ENCODE results near the gene TMEM238L.
"Not testable (repeated sequence)": the region's sequence is repeated elsewhere in the genome, so short reads cannot be mapped to it uniquely, and the experiment has no call there.

Gene TMEM238L

DNA sequence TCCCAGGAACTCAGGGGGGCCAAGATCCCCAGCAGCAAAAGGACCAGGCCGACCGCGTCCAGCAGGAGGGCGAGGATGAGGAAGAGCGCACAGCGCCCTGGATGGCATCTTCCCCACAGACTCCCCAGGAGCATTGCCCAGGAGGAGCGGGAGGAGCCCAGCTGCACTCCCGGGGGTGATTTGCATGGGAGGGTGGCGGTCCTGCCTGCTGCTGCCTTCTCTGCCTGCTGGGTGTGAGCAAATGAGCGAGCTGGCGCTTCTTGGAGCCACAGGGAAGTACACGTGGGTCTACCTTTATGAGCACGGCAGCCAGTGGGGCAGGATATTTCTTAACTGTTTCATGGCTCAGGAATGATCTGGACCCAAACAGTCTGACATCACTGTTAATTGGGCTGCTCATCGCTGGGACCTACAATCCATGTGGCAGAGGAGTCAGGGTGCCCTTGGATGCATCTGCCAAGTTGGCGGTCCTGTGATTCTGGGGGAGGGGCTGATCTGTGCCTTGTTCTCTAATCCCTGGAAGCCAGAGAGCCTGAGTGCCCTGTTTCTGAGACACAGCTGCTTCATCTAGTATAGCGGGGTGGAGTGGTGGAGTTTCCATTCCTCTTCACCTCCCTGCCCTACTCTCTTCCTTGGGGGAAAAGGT, at the start of gene TMEM238L:
Gene TMEM238L, minus strand, starts transcription at position 270 of the 646 bp plus-strand sequence. Its CDS starts 136 bp downstream, at position 134.
- H3K4me3 Mint-ChIP-seq: no peak within 1 kb of the TSS
- H3K4me1 Mint-ChIP-seq: no peaks in the 10 kb centered on the region
- peak within 1 kb of the TSS; percentile 74 to 80 for H3K27ac Mint-ChIP-seq
- H3K9me3 Mint-ChIP-seq: no peaks in the 10 kb centered on the region
- H3K27me3 Mint-ChIP-seq: no peaks in the 10 kb centered on the region
- ATAC-seq (no peak), DNase-seq (no peak)

DNA sequence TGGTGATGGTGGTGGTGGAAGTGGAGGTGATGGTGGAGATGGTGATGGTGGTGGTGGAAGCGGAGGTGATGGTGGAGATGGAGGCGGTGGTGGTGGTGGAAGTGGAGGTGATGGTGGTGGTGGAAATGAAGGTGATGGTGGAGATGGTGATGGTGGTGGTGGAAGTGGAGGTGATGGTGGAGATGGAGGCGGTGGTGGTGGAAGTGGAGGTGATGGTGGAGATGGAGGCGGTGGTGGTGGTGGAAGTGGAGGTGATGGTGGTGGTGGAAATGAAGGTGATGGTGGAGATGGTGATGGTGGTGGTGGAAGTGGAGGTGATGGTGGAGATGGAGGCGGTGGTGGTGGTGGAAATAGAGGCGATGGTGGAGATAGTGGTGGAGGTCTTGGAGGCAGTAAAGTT, 42.7 kb upstream of the TMEM238L start:
- ATAC-seq, H3K9me3 Mint-ChIP-seq, H3K27me3 Mint-ChIP-seq, DNase-seq, H3K27ac Mint-ChIP-seq, H3K4me3 Mint-ChIP-seq: not testable (repeated sequence)
- H3K4me1 Mint-ChIP-seq: peaks cover 14% of the 10 kb centered on the region

DNA sequence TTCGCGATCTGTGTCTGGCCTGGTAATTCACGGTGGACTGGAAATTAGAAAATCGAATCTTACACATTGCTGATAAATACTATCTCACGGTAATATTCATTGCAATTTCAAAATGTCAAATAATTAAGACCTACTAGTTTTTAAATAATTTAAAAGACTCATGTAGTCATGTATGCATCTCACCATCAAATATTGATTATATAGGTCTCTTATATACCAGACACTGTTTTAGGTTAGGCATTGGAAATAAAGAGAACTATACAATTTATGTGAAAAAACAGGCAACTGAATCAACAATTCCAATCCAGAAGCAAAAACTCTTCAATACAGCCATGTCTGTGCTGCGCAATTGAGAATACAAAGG, 41.5 kb upstream of the TMEM238L start:
- no peak overlapping the region for H3K27ac Mint-ChIP-seq
- H3K4me3 Mint-ChIP-seq: peak overlapping the region in 1 of 2 donors; percentile 81
- H3K9me3 Mint-ChIP-seq: no peaks in the 10 kb centered on the region
- no peak for ATAC-seq
- peaks cover 14% of the 10 kb centered on the region for H3K4me1 Mint-ChIP-seq
- peaks cover 9% of the 10 kb centered on the region for H3K27me3 Mint-ChIP-seq
- DNase-seq: no peak

GRCh38 chr17:10844621-10845387, 40.9 kb upstream of the TMEM238L start:
- no peaks in the 10 kb centered on the region for H3K9me3 Mint-ChIP-seq
- peak overlapping the region; percentile 81 to 82 for H3K4me3 Mint-ChIP-seq
- peaks cover 9% of the 10 kb centered on the region for H3K27me3 Mint-ChIP-seq
- H3K27ac Mint-ChIP-seq: no peak overlapping the region
- H3K4me1 Mint-ChIP-seq: peaks cover 14% of the 10 kb centered on the region
- ATAC-seq: peak; percentile 90
- peak; percentile 57 to 70 for DNase-seq

GRCh38 chr17:10843811-10844210, 39.9 kb upstream of the TMEM238L start:
- H3K9me3 Mint-ChIP-seq: no peaks in the 10 kb centered on the region
- DNase-seq (no peak), ATAC-seq (no peak)
- H3K27me3 Mint-ChIP-seq: peaks cover 9% of the 10 kb centered on the region
- peaks cover 14% of the 10 kb centered on the region for H3K4me1 Mint-ChIP-seq
- H3K27ac Mint-ChIP-seq: no peak overlapping the region
- H3K4me3 Mint-ChIP-seq: peak overlapping the region in 1 of 2 donors; percentile 36

DNA sequence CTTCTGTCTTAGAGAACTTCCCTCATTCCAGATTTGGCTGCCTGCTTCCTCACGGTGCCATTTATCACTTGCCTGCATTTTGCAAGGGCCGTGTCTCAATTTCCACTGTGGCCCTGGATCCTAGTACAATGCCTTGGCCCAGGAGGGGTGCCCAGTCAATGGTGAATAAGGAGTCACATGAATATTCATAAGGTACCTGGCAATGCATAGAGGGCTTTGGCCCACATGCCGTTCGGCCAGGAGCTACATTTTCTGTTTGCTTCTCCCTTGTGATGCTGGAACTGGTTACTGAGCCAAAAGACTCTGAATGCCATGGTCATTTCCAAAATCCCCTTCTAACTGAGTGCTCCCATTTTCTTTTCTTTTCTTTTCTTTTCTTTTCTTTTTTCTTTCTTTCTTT, 38.8 kb upstream of the TMEM238L start:
- Mint-ChIP-seq H3K4me3 (no peak overlapping the region), H3K27ac (peak overlapping the region in 1 of 2 donors; percentile 55), H3K9me3 (no peaks in the 10 kb centered on the region), H3K4me1 (peaks cover 14% of the 10 kb centered on the region), H3K27me3 (peaks cover 9% of the 10 kb centered on the region)
- ATAC-seq: no peak
- DNase-seq: no peak

- DNase-seq (no peak), ATAC-seq (no peak)
- no peak overlapping the region for H3K4me3 Mint-ChIP-seq
- no peaks in the 10 kb centered on the region for H3K9me3 Mint-ChIP-seq
- no peak overlapping the region for H3K27ac Mint-ChIP-seq
- H3K4me1 Mint-ChIP-seq: no peaks in the 10 kb centered on the region
- H3K27me3 Mint-ChIP-seq: peaks cover 3% of the 10 kb centered on the region
Measured at GRCh38 chr17:10838682-10839081, 34.8 kb upstream of the TMEM238L start.

GRCh38 chr17:10837921-10838320, 34.0 kb upstream of the TMEM238L start, which contains the start of gene PIRT:
PIRT (minus strand) TSS chr17:10838087; CDS start chr17:10825645, 12,442 bp downstream.
- H3K9me3 Mint-ChIP-seq: no peaks in the 10 kb centered on the region
- no peak within 1 kb of the TSS for H3K4me3 Mint-ChIP-seq
- H3K27ac Mint-ChIP-seq: no peak within 1 kb of the TSS
- ATAC-seq (no peak), DNase-seq (no peak)
- H3K4me1 Mint-ChIP-seq: no peaks in the 10 kb centered on the region
- H3K27me3 Mint-ChIP-seq: no peaks in the 10 kb centered on the region

GRCh38 chr17:10836966-10837590, 33.2 kb upstream of the TMEM238L start:
- no peaks in the 10 kb centered on the region for H3K27me3 Mint-ChIP-seq
- H3K27ac Mint-ChIP-seq: no peak overlapping the region
- no peaks in the 10 kb centered on the region for H3K4me1 Mint-ChIP-seq
- H3K9me3 Mint-ChIP-seq: no peaks in the 10 kb centered on the region
- ATAC-seq: no peak
- DNase-seq: no peak
- no peak overlapping the region for H3K4me3 Mint-ChIP-seq

- Mint-ChIP-seq H3K27ac (peak overlapping the region in 1 of 2 donors; percentile 65), H3K9me3 (no peaks in the 10 kb centered on the region)
Measured at GRCh38 chr17:10836145-10836544, 32.2 kb upstream of the TMEM238L start.

GRCh38 chr17:10831696-10832095, 27.8 kb upstream of the TMEM238L start:
- no peak for ATAC-seq
- DNase-seq: no peak
- H3K27ac Mint-ChIP-seq: no peak overlapping the region
- no peaks in the 10 kb centered on the region for H3K4me1 Mint-ChIP-seq
- no peak overlapping the region for H3K4me3 Mint-ChIP-seq
- H3K27me3 Mint-ChIP-seq: peaks cover 9% of the 10 kb centered on the region
- no peaks in the 10 kb centered on the region for H3K9me3 Mint-ChIP-seq

More at GRCh38 chr17:10836145-10836544, 32.2 kb upstream of the TMEM238L start:
- Mint-ChIP-seq H3K4me3 (no peak overlapping the region), H3K4me1 (no peaks in the 10 kb centered on the region), H3K27me3 (no peaks in the 10 kb centered on the region)
- ATAC-seq (no peak), DNase-seq (no peak)

DNA sequence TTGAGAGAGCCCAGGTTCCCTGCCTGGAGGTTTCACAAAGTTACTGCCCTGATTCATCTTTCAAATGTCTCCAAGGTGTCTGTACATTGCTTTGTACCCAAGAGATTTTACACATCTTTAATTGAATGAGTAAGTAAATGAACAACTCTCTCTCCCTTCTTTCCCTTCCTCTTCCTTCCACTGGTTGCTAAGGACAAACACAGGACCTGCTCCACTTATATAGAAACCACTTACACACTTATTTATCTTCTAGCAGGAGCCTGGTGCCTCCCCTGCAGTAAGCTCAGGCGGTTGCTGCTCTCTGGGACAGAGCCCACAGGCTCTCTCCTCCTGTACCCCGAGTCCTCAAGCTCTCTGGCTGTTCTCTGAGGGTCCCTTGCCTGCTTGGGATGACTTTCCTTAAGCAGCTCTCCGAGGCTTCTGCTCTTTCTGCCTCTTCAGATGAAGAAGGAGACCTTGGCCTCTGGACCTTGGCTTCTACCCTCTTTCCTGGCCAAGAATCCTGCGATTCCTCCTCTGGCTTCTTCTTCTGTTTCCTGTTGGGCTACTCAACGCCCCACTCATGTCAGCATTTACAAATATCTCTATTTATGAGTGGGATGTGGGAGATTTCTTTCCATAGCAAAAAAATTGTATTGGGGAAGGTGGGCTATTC, 24.1 kb upstream of the TMEM238L start:
- Mint-ChIP-seq H3K27ac (no peak overlapping the region), H3K27me3 (peaks cover 9% of the 10 kb centered on the region), H3K4me1 (no peaks in the 10 kb centered on the region), H3K9me3 (no peaks in the 10 kb centered on the region), H3K4me3 (no peak overlapping the region)
- DNase-seq (no peak), ATAC-seq (no peak)

DNA sequence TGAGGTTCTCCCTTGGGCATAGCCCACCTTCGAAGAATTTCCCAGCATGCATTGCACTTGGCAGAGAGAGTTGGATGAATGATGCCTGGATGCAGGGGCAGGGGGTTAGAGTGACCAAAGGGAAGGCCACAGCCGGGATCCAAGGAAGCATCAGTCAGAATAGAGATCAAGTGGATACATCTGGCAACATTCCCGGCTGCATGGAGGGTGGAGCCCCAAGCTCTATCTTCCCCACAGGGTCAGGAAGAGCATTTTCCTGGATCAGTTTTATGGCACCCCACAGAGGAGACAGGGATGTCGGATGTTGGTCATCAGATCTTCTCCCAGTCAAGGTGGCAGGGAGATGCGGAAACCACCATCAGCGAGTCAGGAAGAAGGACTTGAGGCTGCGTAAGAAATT, 21.0 kb upstream of the TMEM238L start:
- no peak for DNase-seq
- Mint-ChIP-seq H3K27ac (peak overlapping the region; percentile 40 to 57), H3K27me3 (peaks cover 9% of the 10 kb centered on the region), H3K4me1 (no peaks in the 10 kb centered on the region), H3K9me3 (no peaks in the 10 kb centered on the region), H3K4me3 (no peak overlapping the region)
- no peak for ATAC-seq

DNA sequence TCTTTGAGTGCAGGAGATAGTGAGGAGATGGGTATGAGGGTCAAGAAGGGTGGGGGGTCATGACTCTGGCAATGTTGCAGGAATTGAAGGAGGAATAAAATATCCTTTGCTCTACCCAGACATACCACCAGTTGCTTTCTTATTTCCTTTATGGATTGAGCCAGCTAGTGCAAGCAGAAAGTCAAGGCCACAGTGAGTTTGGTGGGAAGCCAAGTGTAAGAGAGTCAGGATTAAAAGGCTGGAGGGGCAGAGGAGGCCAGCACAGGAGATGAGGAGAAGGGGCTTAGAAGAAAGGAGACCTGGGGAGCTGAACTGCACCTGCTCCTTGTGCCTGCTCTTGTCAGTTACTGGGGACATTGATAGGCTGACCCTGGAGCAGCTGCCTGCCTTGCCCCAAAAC, 17.9 kb upstream of the TMEM238L start:
- H3K4me3 Mint-ChIP-seq: no peak overlapping the region
- ATAC-seq: no peak
- no peak overlapping the region for H3K27ac Mint-ChIP-seq
- no peaks in the 10 kb centered on the region for H3K27me3 Mint-ChIP-seq
- no peaks in the 10 kb centered on the region for H3K9me3 Mint-ChIP-seq
- no peaks in the 10 kb centered on the region for H3K4me1 Mint-ChIP-seq
- DNase-seq: no peak

DNA sequence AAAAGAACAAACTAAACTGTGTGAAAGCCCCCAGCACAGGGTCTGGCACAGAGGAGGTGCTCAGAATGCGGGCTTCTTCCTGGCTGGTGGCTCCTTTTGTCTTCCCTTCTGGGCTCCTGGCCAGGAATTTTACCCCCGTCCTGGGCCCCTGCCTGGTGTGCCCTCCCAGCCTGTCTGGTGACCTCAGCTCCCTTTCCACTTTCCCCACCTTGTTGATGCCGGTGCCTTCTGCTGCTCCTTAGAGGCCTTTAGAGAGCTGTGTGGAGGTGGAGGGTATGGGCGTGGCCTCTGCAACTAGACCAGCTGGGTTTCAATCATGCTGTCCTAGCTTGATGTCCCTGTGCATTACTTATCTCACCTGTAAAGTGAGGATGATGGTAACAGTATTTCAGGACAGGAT, 17.2 kb upstream of the TMEM238L start:
- DNase-seq: no peak
- Mint-ChIP-seq H3K4me3 (no peak overlapping the region), H3K4me1 (no peaks in the 10 kb centered on the region), H3K9me3 (no peaks in the 10 kb centered on the region), H3K27me3 (no peaks in the 10 kb centered on the region), H3K27ac (no peak overlapping the region)
- ATAC-seq: no peak

- H3K4me3 Mint-ChIP-seq: no peak overlapping the region
- no peaks in the 10 kb centered on the region for H3K9me3 Mint-ChIP-seq
- H3K27me3 Mint-ChIP-seq: no peaks in the 10 kb centered on the region
- DNase-seq (no peak), ATAC-seq (no peak)
- H3K4me1 Mint-ChIP-seq: no peaks in the 10 kb centered on the region
- no peak overlapping the region for H3K27ac Mint-ChIP-seq
Measured at GRCh38 chr17:10815319-10815718, 11.4 kb upstream of the TMEM238L start.

All from stimulated activated naive CD8-positive, alpha-beta T cell treated with anti-CD3 and anti-CD28 coated beads, Interleukin-15, amount 100 ng/mL, for 72 hours (primary cell).